Posterior vena cava (tissue), 2 donors: ENCODE results near the gene SLC37A1. TPM values are rescaled to one million over a fixed set of nuclear protein-coding genes. Genes with fewer than 3 reads are reported as not detected.
A peak's percentile ranks its signal among the peaks of the same experiment; 100 is the strongest.
"Not testable (repeated sequence)": the region's sequence is repeated elsewhere in the genome, so short reads cannot be mapped to it uniquely, and the experiment has no call there.

ENCODE experiments used
- DNase-seq: peaks from one replicate; pipeline ENCODE4 v3.0.0-alpha.2; 2020; ENCODE audit warnings: low spot score
- intact Hi-C, 2 donors: fragments of 100-400 bp; cut with DNase I; formaldehyde crosslinking; loops; one replicate each; pipeline versions ENCODE4 v1.14.1 to v1.14.2; 2022 to 2023
- total RNA-seq, 2 donors: library from RNA; stranded (reverse); fragmentation: NEBNext Ultra II Directional; extraction: Animal tissue kit (Norgen Biotek cat#: 25700); gene quantifications; one replicate each; pipeline ENCODE4 v1.2.1, GENCODE V29; 2021
- donor health status: DM: yes; HTN: yes; CAD: no.
- donor health status: DM: yes; HTN: yes; CAD: no.

The SLC37A1 gene
- total RNA-seq, 2 donors from 2014 or later, result 5.2 to 6.0 TPM

- intact Hi-C loops, result loop anchor here in 1 of 2 donors (5.0 kb wide), 1 partner anchor 220 kb away; no protein-coding TSS in a partner anchor
- no peak for DNase-seq
Observed at GRCh38 chr21:42597487-42598158, 84.0 kb downstream of the SLC37A1 start.

- intact Hi-C loops, result loop anchor here in 1 of 2 donors (5.0 kb wide), 1 partner anchor 219 kb away; no protein-coding TSS in a partner anchor
- DNase-seq, result peak; percentile 77
Observed at GRCh38 chr21:42598159-42598735, 84.6 kb downstream of the SLC37A1 start.

DNA sequence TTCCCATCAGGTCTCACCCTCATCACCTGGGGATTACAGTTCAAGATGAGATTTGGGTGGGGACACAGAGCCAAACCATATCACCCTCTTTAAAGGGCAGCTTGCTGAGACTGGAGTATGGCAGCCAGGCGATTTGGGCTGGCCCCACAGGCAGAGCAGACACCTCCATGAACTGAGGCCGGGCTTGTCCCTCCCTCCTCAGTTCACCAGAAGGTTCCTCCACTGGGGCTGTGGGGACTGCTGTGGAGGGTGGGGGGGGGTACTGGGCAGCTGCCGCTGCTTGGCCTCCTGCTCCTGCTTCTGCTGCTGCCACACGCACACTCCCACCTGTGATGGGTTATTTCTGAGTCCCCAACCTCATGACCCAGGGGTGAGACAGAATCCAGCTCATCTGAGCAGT, 85.8 kb downstream of the SLC37A1 start:
- intact Hi-C loops, result loop anchor here in 1 of 2 donors (5.0 kb wide), 1 partner anchor 218 kb away; no protein-coding TSS in a partner anchor
- peak; percentile 28 for DNase-seq

DNA sequence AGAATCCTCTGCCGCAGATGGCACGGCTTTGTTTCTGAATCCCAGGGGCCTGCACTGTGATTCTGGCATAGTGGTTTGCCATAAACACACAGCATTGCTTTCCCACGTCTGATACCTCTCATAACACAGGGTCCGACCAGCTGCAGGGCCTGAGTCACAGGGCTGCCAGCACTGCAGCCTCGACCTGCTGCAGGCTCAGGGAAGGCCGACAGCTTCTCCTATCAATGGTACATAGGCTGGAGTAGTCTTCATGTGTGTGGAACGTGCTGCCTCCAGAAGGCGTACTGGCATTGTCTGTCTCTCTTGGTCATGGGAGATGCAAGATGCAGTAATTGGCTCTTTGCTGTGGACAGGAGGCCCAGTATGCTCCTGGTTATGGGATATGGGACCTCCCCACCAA, 86.3 kb downstream of the SLC37A1 start:
- intact Hi-C loops, result loop anchor here in 1 of 2 donors (5.0 kb wide), 1 partner anchor 217 kb away; no protein-coding TSS in a partner anchor
- DNase-seq, result peak; percentile 24

- intact Hi-C loops, result no loop called here
- peak; percentile 24 for DNase-seq
Observed at GRCh38 chr21:42601656-42602055, 88.0 kb downstream of the SLC37A1 start.

GRCh38 chr21:42607102-42607501, 93.5 kb downstream of the SLC37A1 start:
- intact Hi-C loops, result no loop called here
- peak; percentile 46 for DNase-seq

DNA sequence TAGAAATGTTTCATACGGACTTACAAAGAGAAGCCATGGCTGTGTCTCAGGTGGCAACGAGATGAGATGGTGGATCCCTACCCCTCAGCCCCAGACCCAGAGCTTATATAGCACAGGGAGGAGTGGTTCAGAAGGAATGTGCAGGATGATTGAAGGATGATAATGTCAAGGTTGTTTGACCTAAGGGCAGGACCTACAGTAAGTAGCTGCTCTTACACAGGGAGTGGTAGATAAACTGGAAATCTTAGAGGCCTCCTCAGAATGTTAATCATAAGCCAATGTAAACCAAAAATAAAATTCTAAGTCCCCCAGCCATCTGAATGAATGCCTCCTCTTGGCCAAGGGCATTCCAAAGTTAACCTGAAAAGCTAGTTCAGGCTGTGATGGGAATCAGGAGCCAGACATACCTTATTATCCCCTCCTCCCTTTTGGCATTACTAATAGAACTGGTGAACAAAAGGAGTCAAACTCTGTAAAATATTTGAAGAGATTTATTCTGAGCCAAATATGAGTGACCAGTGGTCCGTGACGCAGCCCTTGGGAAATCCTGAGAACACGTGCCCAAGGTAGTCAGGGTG, 94.0 kb downstream of the SLC37A1 start:
- no peak for DNase-seq
- intact Hi-C loops, result no loop called here

- intact Hi-C loops, result no loop called here
- no peak for DNase-seq
Observed at GRCh38 chr21:42608446-42608845, 94.8 kb downstream of the SLC37A1 start.

DNA sequence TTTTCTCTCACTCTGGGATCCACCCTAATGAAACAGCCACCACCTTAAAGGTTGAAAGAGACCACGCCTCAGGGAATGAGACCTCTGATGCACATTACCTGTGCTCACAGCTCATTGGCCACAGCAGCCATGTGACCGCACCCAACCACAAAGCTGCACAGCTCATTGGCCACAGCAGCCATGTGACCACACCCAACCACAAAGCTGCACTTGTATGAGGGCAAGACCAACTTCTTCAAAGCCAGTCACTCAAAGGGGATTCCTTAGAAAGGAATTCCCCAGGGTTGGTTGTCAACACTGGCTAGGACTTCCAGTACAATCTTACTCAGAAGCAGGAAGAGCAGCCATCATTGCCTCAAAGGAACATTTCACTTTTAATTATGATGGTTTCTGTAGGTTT, 96.2 kb downstream of the SLC37A1 start:
- intact Hi-C loops, result no loop called here
- no peak for DNase-seq

GRCh38 chr21:42611852-42612251, 98.2 kb downstream of the SLC37A1 start:
- DNase-seq, result no peak
- intact Hi-C loops, result loop anchor here in 1 of 2 donors (1.0 kb wide), 1 partner anchor 12 kb away; no protein-coding TSS in a partner anchor

- no peak for DNase-seq
- intact Hi-C loops, result loop anchor here in 1 of 2 donors (1.0 kb wide), 1 partner anchor 12 kb away; no protein-coding TSS in a partner anchor
Observed at GRCh38 chr21:42612390-42612789, 98.7 kb downstream of the SLC37A1 start.

- peak; percentile 25 for DNase-seq
- intact Hi-C loops, result no loop called here
Observed at GRCh38 chr21:42613756-42614155, 100.1 kb downstream of the SLC37A1 start.

DNA sequence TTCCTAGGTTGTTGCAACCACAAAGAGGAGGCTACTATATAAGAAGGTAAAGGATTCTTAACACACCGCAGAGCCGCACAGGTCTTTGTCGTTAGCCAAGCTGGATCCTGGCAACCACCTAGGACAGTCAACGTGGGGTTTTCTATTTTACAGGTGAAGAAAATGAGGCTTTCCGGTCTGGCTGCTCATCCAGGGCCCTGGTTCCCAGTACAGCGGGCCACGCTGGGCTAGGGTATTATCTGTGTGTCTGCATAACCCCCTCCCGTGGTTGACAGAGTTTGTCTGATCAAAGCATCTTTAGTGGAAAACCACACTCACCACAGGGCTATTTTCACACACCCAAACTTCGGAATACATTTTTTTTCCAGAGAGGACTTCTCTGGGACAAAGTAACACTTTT, 100.7 kb downstream of the SLC37A1 start:
- peak; percentile 25 for DNase-seq
- intact Hi-C loops, result no loop called here

GRCh38 chr21:42614811-42615351, 101.2 kb downstream of the SLC37A1 start:
- peak; percentile 36 for DNase-seq
- intact Hi-C loops, result no loop called here

DNA sequence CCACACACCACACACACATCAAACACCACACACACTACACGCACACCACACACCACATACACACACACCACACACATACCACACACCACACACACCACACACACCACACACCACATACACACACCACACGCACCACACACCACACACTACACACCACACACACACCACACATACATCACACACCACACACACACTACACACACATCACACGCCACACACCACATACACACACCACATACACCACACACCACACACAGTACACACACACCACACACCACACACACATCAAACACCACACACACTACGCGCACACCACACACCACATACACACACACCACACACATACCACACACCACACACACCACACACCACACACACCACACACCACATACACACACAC, 101.7 kb downstream of the SLC37A1 start:
- DNase-seq, intact Hi-C loops: not testable (repeated sequence)

DNA sequence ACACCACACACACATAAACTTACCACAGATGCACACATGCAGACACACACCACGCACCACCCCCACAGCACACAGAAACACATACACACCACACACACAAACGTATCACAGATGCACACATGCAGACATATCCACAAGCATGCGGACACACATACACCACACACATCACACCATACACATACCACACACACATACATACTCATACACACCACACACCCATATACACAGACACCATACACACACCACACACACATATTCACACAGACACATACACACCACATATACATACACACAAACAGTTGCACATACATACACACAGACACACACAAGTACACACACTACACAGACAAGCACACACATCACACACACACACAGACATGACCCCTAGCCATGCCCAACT, 102.3 kb downstream of the SLC37A1 start:
- intact Hi-C loops, result no loop called here
- DNase-seq, result no peak

- DNase-seq, result peak; percentile 36
- intact Hi-C loops, result no loop called here
Observed at GRCh38 chr21:42616446-42616845, 102.8 kb downstream of the SLC37A1 start.

DNA sequence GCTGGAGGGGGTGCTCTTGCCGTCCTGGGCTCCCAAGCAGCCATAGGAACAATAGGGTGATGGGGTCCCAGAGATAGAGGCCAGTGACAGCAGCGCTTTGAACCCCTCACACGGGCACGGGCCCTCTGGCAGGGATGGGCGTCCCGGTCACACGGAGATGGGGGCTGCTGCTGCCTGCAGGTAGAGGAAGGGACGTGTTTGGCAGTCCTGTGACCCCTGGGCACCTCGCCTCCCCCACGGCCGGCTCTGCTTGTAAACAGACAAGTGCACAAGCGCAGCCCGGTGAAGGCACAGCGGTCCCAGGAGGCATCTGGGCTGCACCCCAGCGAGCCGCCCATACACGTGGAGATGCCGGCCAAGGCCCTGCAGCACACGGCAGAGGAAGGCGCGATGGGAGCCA, 103.3 kb downstream of the SLC37A1 start:
- intact Hi-C loops, result no loop called here
- DNase-seq, result peak; percentile 72

GRCh38 chr21:42617486-42617885, 103.8 kb downstream of the SLC37A1 start:
- intact Hi-C loops, result no loop called here
- DNase-seq, result peak; percentile 76

- intact Hi-C loops, result no loop called here
- DNase-seq, result no peak
Observed at GRCh38 chr21:42618707-42619102, 105.1 kb downstream of the SLC37A1 start.
